ENCODE results near the gene CLDN15. TPM values are rescaled to one million over a fixed set of nuclear protein-coding genes. Genes with fewer than 3 reads are reported as not detected.
"Not testable (repeated sequence)": the region's sequence is repeated elsewhere in the genome, so short reads cannot be mapped to it uniquely, and the experiment has no call there.

Gene CLDN15
- total RNA-seq (ENCODE audit: low replicate concordance) = 3.0 TPM in 2 replicates

DNA sequence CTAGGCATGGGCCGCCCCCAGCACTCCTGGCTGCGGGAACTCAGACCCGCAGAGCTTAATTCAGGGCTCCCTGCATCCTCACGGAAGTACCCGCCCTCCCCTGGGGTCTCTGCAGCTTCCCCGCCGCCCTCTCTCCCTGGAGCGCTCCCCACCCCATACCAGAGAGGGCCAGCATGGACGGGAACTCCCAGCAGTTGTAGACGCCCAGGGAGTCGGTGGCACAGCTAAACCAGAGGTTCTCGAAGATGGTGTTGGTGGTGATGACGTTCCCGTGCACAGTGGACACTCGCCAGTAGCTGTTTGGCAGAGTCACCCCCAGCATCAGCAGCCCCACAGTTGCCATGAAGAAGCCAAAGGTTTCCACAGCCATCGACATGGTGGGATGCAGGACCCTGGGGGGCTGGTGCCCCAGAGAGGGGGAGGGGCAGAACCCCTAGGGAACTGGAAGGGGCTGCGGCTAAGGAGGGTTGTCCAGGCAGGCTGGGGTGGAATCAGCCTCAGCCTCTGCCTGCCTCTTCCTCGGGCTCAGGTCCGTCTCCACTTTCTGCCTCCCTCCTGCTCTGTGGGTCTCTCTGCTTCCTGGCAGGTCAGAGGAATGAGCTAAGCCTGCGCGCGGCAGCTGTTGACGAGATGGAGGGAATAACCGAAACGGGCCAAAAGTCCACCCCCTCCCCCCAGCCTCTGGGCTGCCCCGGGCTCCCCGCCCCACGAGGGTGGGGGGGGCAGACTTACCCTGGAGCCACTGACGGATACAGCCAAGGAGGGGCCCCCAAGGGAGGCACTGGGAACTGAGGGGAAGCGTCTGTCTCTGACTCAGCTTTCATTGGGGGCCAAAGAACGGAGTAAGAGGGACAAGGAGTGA lies at the start of gene CLDN15:
TSS of gene CLDN15 (minus strand) at position 597 of the 862 bp plus-strand sequence. CDS start at position 376, 221 bp downstream.
- H3K4me3 ChIP-seq (ENCODE audit: low read depth, low read length) = no peak within 1 kb of the TSS
- TF ChIP-seq CTCF (IDR thresholded peaks at IDR 0.05; ENCODE audit: insufficient read depth, low read length) = no peak
- peak; percentile 72 for DNase-seq (ENCODE audit: low read depth)

GRCh38 chr7:101287032-101287431 lies 49.4 kb upstream of the CLDN15 start:
- H3K4me3 ChIP-seq (ENCODE audit: low read depth, low read length) = no peak overlapping the region
- TF ChIP-seq CTCF (IDR thresholded peaks at IDR 0.05; ENCODE audit: insufficient read depth, low read length) = no peak
- no peak for DNase-seq (ENCODE audit: low read depth)

- not testable (repeated sequence) for H3K4me3 ChIP-seq (ENCODE audit: low read depth, low read length); DNase-seq (ENCODE audit: low read depth)
Measured at GRCh38 chr7:101285880-101286279, 48.3 kb upstream of the CLDN15 start.

DNA sequence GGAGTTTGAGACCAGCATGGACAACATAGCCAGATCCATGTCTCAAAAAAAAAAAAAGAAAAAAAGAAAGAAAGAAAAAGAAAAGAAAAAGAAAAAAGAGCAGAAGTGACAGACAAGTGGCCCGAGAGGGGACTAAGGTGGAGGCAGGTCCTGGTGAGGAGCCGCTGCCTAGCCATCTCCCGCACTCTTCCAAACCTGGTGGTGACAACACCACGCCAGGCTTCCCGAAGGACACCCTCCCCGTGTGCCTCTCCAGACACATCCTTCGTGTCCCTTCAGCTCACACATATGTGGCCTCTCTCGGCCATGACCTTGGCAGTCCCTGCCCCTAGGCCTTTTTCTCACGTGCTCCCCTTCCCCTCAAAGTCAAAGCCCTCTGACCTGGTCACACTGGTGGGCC lies 47.6 kb upstream of the CLDN15 start:
- no peak overlapping the region for H3K4me3 ChIP-seq (ENCODE audit: low read depth, low read length)
- DNase-seq (ENCODE audit: low read depth) = no peak
- no peak for TF ChIP-seq CTCF (IDR thresholded peaks at IDR 0.05; ENCODE audit: insufficient read depth, low read length)

DNA sequence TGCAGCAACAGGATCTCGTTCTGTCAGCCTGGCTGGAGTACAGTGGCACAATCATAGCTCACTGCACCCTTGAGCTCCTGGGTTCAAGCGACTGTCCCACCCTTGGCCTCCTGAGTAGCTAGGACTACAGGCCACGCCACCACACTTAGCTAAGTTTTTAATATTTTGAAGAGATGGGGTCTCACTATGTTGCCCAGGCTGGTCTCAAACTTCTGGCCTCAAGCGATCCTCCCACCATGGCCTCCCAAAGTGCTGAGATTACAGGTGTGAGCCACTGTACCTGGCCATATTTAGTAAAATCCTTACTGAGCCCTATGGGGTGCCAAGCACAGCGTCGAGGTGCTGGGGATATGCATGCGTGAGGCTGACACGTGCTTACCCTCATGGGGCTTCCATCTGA lies 43.3 kb upstream of the CLDN15 start:
- not testable (repeated sequence) for DNase-seq (ENCODE audit: low read depth); H3K4me3 ChIP-seq (ENCODE audit: low read depth, low read length)

DNA sequence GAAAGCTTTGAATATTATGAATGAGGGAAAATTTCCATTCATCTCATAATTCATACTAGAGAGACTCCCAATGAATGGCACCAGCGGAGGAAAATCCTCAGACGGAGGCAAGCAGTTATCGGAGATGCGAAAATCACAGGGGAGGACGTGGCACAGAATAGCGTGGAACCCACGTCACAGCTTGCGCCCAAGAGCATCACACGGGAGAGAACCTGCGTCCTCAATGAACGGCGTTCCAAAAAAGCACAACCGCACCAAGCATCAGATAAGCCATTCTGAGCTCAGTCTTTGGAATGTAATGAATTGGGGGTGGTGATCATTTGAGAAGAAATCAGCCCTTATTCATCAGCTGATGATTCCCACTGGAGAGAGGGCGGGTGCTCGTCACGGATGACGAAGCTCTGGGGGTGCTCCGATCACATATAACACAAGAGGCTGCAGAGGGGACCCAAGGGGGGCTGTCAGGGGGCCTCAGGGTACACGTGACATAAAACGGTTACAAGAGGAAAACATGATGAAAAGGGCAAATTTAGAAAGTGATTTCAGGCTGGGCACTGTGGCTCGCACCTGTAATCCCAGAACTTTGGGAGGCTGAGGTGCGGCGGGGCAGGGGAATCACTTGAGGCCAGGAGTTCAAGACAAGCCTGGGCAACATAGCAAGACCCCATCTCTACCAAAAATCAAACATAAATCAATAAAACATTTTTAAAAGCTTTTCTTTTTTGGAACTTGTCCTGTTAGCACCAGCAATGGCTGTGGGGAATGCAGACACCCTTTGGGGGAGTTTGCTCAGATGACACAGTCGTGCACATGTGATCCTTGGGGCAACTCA lies 41.1 kb upstream of the CLDN15 start:
- no peak for TF ChIP-seq CTCF (IDR thresholded peaks at IDR 0.05; ENCODE audit: insufficient read depth, low read length)
- no peak overlapping the region for H3K4me3 ChIP-seq (ENCODE audit: low read depth, low read length)

GRCh38 chr7:101277155-101277554 lies 39.6 kb upstream of the CLDN15 start:
- no peak for TF ChIP-seq CTCF (IDR thresholded peaks at IDR 0.05; ENCODE audit: insufficient read depth, low read length)
- no peak for DNase-seq (ENCODE audit: low read depth)
- no peak overlapping the region for H3K4me3 ChIP-seq (ENCODE audit: low read depth, low read length)

More for the DNA sequence above, 41.1 kb upstream of the CLDN15 start:
- DNase-seq (ENCODE audit: low read depth) = peak; percentile 28

Data from fibroblast of the aortic adventitia (primary cell).